Spleen (tissue), 7 donors: ENCODE data around the gene CDKL2.

Experiments
- POLR2A ChIP-seq, 3 donors: fragments of 450-650 bp; IDR thresholded peaks; one replicate each; pipeline ENCODE4 v1.5.1; 2017; ENCODE audit warnings: antibody characterized with exemption in 3 of 3, mild to moderate bottlenecking in 1 of 3
- POLR2AphosphoS5 ChIP-seq, 3 donors: sonication (generic); formaldehyde crosslinking; IDR thresholded peaks; one replicate each; pipeline ENCODE4 v1.5.1; 2017; ENCODE audit warnings: antibody characterized with exemption in 3 of 3
- TF ChIP-seq, protein P1 (sequence below), 11 experiments: fragments of 200-600 bp in 7 of 11; fragments of 450-650 bp in 4 of 11; sonication (generic) in 4 of 11; IDR thresholded peaks in 8 of 11; conservative IDR thresholded peaks in 3 of 11; 1 replicate in 7 of 11; 2 replicates in 4 of 11; pipeline versions ENCODE4 v1.4.0 to v1.8.0; 2016 to 2021; ENCODE audit warnings: antibody characterized with exemption in 11 of 11, inconsistent platforms in 4 of 11, mild to moderate bottlenecking in 1 of 11
- donor health status: DM: no; HTN: no; CAD: no; lungs with moderate emphysema.
- donor health status: DM: no; HTN: no; CAD: no.
- donor health status: DM: no; HTN: no; CAD: no.

DNA sequence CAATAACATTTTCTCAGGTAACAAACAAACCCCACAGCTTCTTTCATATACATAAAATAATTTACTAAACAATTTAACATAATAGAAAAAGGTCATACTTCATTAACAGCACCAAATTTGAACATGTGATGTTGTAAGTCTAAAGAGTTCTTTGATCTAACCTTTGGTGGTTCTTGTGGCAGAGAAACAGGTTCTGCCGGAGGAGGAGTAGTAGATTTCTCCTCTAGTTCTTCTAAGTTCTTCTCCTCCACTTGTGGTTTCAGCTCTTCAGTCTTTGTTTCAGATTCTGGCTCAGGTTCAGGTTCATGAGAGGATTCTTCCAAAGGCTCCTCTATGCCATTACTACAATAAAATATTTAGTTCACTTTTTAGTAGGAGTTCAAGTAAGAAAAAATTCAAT lies 24.6 kb upstream of the CDKL2 start:
- TF ChIP-seq, protein P1, sequence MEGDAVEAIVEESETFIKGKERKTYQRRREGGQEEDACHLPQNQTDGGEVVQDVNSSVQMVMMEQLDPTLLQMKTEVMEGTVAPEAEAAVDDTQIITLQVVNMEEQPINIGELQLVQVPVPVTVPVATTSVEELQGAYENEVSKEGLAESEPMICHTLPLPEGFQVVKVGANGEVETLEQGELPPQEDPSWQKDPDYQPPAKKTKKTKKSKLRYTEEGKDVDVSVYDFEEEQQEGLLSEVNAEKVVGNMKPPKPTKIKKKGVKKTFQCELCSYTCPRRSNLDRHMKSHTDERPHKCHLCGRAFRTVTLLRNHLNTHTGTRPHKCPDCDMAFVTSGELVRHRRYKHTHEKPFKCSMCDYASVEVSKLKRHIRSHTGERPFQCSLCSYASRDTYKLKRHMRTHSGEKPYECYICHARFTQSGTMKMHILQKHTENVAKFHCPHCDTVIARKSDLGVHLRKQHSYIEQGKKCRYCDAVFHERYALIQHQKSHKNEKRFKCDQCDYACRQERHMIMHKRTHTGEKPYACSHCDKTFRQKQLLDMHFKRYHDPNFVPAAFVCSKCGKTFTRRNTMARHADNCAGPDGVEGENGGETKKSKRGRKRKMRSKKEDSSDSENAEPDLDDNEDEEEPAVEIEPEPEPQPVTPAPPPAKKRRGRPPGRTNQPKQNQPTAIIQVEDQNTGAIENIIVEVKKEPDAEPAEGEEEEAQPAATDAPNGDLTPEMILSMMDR (IDR thresholded peaks at IDR 0.05 in 8 of 11, conservative IDR thresholded peaks at IDR 0.05 in 3 of 11): no peak
- no peak for TF ChIP-seq POLR2AphosphoS5 (IDR thresholded peaks at IDR 0.05)
- no peak for TF ChIP-seq POLR2A (IDR thresholded peaks at IDR 0.05)
